NB4 (cell line): Measurements from ENCODE around the gene PLAAT2.

Experiments used
- MYC ChIP-seq: IDR thresholded peaks from 2 replicates; pipeline ENCODE4 v1.6.1; 2011; ENCODE audit warnings: low read depth, low read length
- POLR2A ChIP-seq: IDR thresholded peaks from 2 replicates; pipeline ENCODE4 v1.6.1; 2011; ENCODE audit warnings: mild to moderate bottlenecking; ENCODE audit not compliant: insufficient read length; ENCODE audit errors: extremely low read depth
- TF ChIP-seq, protein P1 (sequence below): IDR thresholded peaks from one replicate; pipeline ENCODE4 v1.5.1; 2012; ENCODE audit warnings: low read depth, low read length
- TF ChIP-seq, protein P2 (sequence below): IDR thresholded peaks from 2 replicates; pipeline ENCODE4 v1.6.1; 2011; ENCODE audit warnings: low read depth, low read length

DNA sequence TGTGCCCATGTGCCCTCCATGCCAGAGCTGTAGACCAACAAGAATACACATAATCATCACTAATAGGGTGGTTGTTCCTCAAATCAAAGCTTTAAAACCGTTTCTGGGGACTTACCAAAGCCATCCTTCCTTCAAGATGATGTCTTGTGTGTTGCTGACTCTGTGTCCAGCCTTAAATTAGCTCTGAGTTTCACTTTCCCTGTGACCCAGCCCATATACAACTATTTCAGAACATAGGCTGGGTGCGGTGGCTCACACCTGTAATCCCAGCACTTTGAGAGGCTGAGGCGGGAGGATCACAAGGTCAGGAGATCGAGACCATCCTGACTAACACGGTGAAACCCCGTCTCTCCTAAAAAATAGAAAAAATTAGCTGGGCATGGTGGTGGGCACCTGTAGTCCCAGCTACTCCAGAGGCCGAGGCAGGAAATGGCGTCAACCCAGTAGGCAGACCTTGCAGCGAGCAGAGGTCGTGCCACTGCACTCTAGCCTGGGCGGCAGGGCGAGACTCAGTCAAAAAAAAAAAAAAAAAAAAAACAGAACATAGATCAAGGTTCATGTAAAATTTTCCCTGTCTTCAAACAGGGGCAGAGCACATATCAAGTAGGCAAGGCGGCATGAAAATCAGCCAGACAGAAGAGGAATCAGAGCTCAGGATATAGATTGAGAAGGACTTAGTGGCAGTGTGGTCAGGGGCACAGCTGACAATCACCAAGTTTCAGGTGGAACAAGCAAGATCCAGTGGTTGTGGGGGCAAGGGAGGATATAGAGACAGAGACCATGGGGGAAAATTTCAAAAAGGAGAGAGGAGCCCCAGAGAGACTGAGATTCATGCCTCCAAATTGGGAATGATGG, at the start of gene PLAAT2:
- no peak for TF ChIP-seq POLR2A
- TF ChIP-seq, protein P1, sequence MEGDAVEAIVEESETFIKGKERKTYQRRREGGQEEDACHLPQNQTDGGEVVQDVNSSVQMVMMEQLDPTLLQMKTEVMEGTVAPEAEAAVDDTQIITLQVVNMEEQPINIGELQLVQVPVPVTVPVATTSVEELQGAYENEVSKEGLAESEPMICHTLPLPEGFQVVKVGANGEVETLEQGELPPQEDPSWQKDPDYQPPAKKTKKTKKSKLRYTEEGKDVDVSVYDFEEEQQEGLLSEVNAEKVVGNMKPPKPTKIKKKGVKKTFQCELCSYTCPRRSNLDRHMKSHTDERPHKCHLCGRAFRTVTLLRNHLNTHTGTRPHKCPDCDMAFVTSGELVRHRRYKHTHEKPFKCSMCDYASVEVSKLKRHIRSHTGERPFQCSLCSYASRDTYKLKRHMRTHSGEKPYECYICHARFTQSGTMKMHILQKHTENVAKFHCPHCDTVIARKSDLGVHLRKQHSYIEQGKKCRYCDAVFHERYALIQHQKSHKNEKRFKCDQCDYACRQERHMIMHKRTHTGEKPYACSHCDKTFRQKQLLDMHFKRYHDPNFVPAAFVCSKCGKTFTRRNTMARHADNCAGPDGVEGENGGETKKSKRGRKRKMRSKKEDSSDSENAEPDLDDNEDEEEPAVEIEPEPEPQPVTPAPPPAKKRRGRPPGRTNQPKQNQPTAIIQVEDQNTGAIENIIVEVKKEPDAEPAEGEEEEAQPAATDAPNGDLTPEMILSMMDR, result no peak
- no peak for TF ChIP-seq MYC
- TF ChIP-seq, protein P2, sequence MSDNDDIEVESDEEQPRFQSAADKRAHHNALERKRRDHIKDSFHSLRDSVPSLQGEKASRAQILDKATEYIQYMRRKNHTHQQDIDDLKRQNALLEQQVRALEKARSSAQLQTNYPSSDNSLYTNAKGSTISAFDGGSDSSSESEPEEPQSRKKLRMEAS, result no peak
